ENCODE results near the gene MMP11.

- TF ChIP-seq CTCF (IDR thresholded peaks at IDR 0.05; ENCODE audit: low read depth, low read length) (no peak), EZH2phosphoT487 (IDR thresholded peaks at IDR 0.05; ENCODE audit: low read depth) (no peak)
Measured at GRCh38 chr22:23749841-23750301, 22.8 kb upstream of the MMP11 start.
